HUES6 (cell line): ENCODE data around the gene ACSL1.

Experiments
- H3K27ac ChIP-seq: 2 replicates; pipeline ENCODE4 v1.7.0; 2013; ENCODE audit warnings: low read depth, mild to moderate bottlenecking, low read length, inconsistent platforms
- H3K27me3 ChIP-seq: 2 replicates; pipeline ENCODE4 v1.6.1; 2013; ENCODE audit warnings: low read length; ENCODE audit not compliant: control insufficient read depth, insufficient read depth
- H3K36me3 ChIP-seq: 2 replicates; pipeline ENCODE4 v1.6.1; 2013; ENCODE audit warnings: low read length; ENCODE audit not compliant: control insufficient read depth, insufficient read depth
- H3K4me1 ChIP-seq: 2 replicates; pipeline ENCODE4 v1.6.1; 2013; ENCODE audit warnings: low read length; ENCODE audit not compliant: control insufficient read depth, insufficient read depth
- H3K4me3 ChIP-seq: 2 replicates; pipeline ENCODE4 v1.5.1; 2013; ENCODE audit warnings: low read depth, low read length
- H3K9ac ChIP-seq: one replicate; pipeline ENCODE4 v1.6.1; 2013; ENCODE audit warnings: mild to moderate bottlenecking, low read length
- H3K9me3 ChIP-seq: 2 replicates; pipeline ENCODE4 v1.6.1; 2013; ENCODE audit warnings: low read depth, low read length; ENCODE audit not compliant: control insufficient read depth, insufficient read depth

ACSL1 gene

DNA sequence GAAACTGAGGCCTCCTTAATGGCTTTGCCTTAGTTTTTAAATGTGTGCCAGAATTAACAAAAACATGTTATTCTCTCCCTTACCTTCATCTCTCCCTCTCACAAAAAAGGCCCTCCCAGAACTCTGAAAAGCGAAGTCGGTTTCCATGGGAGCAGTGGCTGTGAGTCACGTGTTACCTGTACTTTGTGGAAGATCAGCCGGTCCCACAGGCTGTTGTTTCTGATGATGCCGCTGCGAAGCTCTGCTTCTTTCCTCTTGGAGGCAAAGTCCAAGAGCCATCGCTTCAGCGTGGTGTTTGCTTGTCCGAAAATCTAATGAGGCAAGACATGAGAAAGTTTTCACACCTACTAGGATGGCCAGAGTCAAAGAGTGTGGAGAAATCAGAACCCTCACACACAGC, 59.3 kb downstream of the ACSL1 start:
- no peaks in the 10 kb centered on the region for H3K9me3 ChIP-seq
- no peak overlapping the region for H3K9ac ChIP-seq
- no peaks in the 10 kb centered on the region for H3K36me3 ChIP-seq
- no peaks in the 10 kb centered on the region for H3K4me1 ChIP-seq
- H3K27me3 ChIP-seq = no peaks in the 10 kb centered on the region
- no peak overlapping the region for H3K27ac ChIP-seq
- H3K4me3 ChIP-seq = no peak overlapping the region

DNA sequence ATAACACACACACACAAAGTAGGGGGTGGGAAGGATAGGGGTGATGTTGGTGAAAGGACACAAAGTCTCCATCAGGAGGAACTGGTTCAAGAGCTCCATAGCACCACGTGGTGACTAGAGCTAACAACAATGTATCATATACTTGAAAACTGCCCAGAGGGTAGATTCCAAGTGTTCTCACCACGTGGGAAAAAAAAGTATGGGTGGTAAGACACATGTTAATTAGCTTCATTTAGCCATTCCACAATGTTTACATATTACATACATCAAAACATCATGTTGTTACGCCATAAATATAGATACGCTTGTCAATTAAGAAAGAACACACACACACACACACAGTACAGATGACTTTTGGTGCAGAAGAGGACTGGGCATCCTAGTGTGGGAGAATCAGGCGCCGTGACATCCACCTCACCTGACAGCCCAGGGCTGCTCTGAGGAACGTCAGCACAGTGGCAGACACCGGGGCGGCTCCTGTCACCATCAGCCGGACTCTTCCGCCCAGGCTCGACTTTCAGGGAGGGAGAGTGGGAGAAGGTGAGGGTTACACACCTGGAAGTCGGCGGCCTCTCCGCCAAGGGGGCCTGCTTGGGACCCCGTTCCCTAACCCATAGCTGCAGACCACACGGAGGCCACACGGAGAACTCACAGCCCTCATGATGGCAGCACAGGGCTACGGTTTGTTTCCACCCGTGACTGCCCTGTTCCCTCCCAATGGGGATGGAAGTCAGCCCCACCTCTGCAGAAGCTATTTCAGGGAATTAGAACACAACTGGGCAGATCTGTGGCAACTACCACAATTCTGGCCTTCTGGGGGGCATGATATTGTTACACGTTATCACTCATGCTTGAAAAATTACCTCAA, 60.1 kb downstream of the ACSL1 start:
- Histone ChIP-seq H3K9me3 (no peaks in the 10 kb centered on the region), H3K36me3 (no peaks in the 10 kb centered on the region), H3K4me1 (no peaks in the 10 kb centered on the region), H3K4me3 (no peak overlapping the region), H3K27ac (no peak overlapping the region), H3K27me3 (no peaks in the 10 kb centered on the region), H3K9ac (no peak overlapping the region)

DNA sequence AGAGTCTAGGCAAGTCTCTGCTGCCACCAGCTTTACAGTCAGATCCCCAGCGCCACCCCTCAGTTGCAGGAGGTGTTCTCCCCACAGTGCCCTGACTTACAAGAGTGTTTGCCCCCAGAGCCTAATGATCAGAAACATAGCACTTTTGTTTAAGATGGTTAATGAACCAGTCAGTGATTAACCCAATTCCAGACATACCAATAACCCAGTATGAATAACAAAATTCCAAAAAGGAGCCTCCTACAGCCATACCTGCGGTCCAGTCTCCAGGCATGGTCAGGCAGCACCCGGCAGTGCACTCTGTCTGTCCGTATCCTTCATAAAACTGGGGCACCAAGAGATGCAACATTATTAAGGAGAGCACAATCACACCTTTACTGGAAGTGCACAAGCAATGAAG, 61.2 kb downstream of the ACSL1 start:
- Histone ChIP-seq H3K36me3 (no peaks in the 10 kb centered on the region), H3K9me3 (no peaks in the 10 kb centered on the region), H3K27ac (no peak overlapping the region), H3K4me3 (no peak overlapping the region), H3K27me3 (no peaks in the 10 kb centered on the region), H3K4me1 (no peaks in the 10 kb centered on the region), H3K9ac (no peak overlapping the region)

DNA sequence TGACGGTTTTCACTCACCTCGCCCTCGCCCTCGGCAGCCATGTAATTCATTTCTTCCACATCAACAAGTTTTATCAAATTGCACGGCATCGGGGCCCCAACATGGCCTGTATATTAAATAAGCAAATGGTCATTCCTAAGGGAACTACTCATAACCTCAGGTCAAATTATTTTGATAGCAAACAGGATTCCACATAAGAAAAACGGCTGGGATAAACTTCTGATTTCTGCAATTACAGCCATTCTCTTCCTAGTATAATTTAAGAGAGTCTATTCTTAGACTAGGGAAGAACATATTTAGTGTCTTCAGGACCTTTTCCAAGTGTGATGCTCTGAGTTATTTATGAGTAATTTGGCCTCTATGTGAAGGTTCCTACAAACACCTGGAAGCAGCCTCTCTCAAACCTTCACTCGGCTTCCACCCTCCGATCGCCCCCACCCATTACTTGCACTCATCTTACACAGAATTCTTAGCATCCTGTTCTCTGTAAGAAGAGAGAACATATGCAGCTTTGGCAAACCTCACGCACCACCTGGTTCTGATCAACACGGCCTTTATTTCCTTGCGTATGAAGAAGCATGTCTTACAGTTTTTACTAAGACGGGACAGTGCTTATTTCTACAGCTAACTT, 62.5 kb downstream of the ACSL1 start:
- Histone ChIP-seq H3K27me3 (no peaks in the 10 kb centered on the region), H3K9ac (no peak overlapping the region), H3K4me1 (no peaks in the 10 kb centered on the region), H3K4me3 (no peak overlapping the region), H3K27ac (no peak overlapping the region), H3K9me3 (no peaks in the 10 kb centered on the region), H3K36me3 (no peaks in the 10 kb centered on the region)

DNA sequence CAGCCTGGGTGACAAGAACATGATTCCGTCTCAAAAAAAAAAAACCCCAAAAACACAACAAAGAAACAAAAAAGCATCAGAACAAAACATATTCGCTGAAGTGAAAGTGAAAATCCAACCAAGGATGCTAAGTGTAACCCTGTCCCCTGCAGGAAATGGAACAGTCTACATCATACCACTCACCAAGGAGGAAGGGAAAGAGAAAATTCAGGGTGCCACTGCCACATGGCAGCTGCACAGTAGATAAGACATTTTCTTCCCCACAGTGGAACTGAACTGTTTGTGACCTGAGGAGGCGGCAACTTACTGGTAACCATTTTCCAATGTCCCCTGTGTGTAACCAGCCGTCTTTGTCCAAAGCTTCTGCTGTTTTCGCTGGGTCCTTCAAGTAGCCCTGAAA, 63.7 kb downstream of the ACSL1 start:
- Histone ChIP-seq H3K36me3 (no peaks in the 10 kb centered on the region), H3K27me3 (no peaks in the 10 kb centered on the region), H3K4me1 (no peaks in the 10 kb centered on the region), H3K9ac (no peak overlapping the region), H3K4me3 (no peak overlapping the region), H3K27ac (no peak overlapping the region), H3K9me3 (no peaks in the 10 kb centered on the region)

DNA sequence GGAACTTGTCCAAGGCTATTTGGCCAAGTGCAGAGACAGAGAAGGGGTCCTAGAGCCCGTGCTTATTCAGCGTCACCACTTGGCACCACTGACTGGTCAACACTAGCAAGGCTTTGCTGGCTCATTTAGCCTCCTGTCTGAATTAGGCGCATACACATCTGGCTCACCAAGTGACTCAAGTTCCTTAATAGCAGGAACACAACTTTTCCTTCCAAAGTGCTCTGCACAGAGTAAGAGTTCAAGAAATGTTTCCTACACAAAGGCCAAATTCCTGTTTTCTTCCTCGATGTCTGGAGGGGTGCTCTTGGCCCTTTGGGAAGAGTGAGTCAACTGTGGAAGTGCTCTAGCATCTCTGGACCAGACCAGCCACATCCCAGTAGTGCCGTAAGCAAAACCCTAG, 65.1 kb downstream of the ACSL1 start:
- no peak overlapping the region for H3K4me3 ChIP-seq
- H3K9ac ChIP-seq = no peak overlapping the region
- no peaks in the 10 kb centered on the region for H3K4me1 ChIP-seq
- H3K9me3 ChIP-seq = no peaks in the 10 kb centered on the region
- no peaks in the 10 kb centered on the region for H3K27me3 ChIP-seq
- H3K36me3 ChIP-seq = no peaks in the 10 kb centered on the region
- no peak overlapping the region for H3K27ac ChIP-seq

DNA sequence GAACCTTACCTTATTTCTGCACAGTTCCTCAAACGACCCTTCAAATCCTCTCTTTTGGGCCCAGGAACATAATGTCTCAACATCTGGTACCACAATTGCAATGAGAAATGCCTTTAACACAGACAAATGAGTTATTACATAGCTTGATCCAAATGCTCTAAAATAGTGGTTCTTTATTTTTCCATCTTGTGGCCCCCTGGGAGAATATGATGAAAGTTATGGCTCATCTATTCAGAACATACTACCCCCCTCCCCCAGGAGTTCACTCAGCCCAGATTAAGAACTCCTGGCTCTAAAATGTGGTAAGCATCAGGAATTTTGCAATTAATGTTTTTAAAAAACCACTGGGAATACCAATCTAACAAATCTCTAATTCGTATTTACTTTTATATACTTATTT, 68.0 kb downstream of the ACSL1 start:
- H3K4me3 ChIP-seq = no peak overlapping the region
- no peak overlapping the region for H3K9ac ChIP-seq
- H3K4me1 ChIP-seq = no peaks in the 10 kb centered on the region
- H3K36me3 ChIP-seq = no peaks in the 10 kb centered on the region
- no peak overlapping the region for H3K27ac ChIP-seq
- H3K9me3 ChIP-seq = no peaks in the 10 kb centered on the region
- no peaks in the 10 kb centered on the region for H3K27me3 ChIP-seq

DNA sequence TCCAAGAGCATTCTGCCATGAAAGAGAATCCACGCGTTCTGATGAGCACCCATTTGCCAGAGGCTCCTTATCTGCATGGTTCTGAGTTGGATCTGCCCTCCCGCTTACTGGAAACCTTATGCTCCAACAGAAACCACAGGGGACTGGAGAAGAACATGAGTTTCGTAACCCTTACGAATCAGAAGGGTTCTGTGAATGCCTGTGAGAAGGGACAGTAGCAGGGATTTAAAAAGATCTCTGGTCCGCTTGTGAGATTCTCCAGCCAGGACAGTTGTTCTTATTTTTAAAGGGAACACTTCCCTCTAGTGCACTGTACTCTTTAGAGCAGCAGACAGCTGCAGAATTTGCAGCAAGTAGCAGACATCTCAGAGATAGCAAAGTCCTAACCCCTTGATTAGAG, 69.4 kb downstream of the ACSL1 start:
- Histone ChIP-seq H3K4me3 (no peak overlapping the region), H3K4me1 (no peaks in the 10 kb centered on the region), H3K27me3 (no peaks in the 10 kb centered on the region), H3K9ac (no peak overlapping the region), H3K9me3 (no peaks in the 10 kb centered on the region), H3K36me3 (no peaks in the 10 kb centered on the region), H3K27ac (no peak overlapping the region)

DNA sequence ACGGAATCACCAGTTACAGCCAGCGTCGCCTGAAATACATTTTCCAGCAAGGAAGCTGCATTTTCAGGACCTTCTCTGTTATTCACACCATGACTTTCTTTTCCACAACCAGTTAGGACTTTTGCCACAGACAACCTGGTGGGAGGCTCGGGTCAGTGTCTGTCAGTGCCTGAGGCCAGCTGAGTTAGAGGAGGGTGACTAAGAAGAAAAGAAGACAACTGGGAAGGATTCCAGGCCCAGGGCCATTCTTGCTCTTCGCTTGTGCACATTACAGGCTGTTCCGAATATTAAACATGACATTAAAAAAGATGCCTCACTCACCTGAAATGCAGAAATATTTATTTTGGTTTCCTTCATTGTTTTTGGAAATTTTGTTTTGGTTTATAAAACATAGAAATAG, 70.5 kb downstream of the ACSL1 start:
- H3K9me3 ChIP-seq = no peaks in the 10 kb centered on the region
- H3K4me3 ChIP-seq = no peak overlapping the region
- no peak overlapping the region for H3K27ac ChIP-seq
- H3K27me3 ChIP-seq = no peaks in the 10 kb centered on the region
- no peaks in the 10 kb centered on the region for H3K36me3 ChIP-seq
- H3K4me1 ChIP-seq = no peaks in the 10 kb centered on the region
- no peak overlapping the region for H3K9ac ChIP-seq

DNA sequence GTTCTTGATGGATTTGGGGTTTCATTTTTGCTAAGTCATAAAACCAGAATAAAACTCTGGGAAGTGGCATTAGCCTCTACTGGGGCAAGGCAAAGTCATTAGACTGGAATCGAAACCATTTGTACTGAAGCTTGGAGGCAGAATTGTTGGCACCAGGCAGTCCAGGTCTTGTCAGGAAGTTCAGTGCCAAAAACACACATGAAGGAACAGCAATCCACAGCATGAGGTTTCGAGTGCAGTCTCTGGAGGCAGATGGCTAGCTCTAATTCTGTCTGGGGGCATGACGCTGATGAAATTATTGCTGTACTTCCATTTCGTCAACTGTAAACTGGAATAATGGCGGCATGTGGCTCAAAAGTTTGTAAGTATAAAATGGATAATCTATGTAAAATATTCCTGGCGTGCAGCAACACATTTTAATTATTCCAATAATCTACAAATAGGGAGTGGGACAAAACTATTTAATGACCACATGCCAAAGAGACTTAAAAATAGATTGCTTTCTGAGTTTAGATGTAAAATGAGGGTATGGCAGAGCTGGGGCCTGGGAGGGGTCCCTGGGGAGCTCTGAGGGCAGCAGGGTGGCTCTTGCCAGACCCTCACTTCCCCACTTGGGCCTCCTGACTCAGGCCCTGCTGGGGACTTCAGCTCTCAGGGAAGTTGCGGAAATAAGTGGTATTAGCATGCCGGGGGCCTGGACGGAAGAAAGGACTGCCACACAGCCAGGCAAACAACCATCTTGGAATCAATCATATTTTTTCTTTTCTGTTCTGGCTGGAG, 73.1 kb downstream of the ACSL1 start:
- Histone ChIP-seq H3K36me3 (no peaks in the 10 kb centered on the region), H3K27ac (no peak overlapping the region), H3K4me1 (peaks cover 7% of the 10 kb centered on the region), H3K9me3 (no peaks in the 10 kb centered on the region), H3K27me3 (no peaks in the 10 kb centered on the region), H3K9ac (no peak overlapping the region), H3K4me3 (no peak overlapping the region)

DNA sequence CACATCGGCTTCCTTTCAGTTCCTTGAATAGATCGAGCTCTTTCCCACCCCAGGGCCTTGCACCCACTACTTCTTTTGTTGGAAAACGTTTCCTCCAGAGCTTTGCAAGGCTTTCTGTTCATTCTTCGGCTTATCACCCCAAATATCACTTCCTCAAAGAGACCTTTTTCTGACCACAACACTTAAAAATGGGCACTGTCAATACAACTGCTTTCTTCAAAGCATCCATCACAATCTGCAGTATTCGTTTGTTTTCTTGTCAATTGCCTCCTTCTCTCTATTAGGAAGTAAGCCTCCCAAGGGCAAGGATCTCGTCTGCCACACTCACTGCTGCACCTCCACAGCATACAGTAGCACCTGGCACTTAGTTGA, 74.2 kb downstream of the ACSL1 start:
- Histone ChIP-seq H3K36me3 (no peaks in the 10 kb centered on the region), H3K27me3 (no peaks in the 10 kb centered on the region), H3K4me3 (no peak overlapping the region), H3K27ac (no peak overlapping the region), H3K9me3 (no peaks in the 10 kb centered on the region), H3K4me1 (peaks cover 19% of the 10 kb centered on the region), H3K9ac (no peak overlapping the region)
